Measurements from ENCODE around the gene ASPM.

DNA sequence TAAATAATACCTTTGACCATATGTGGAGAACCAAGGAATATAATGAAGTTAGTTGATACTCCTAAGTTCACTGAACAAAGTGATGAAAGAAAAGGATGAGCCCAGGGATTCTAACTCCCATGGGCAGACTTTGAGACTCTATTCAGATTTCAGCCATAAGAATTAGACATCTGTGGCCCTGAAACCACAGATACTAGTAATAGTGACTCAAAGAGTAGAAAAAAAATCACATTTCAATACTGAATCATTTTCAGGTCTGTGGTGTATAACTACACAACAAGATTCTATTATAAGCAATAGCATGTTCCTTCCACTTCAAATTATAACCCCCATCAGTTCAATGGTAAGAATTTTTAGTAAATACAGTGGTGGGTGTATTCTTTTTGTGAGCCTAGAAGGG lies 63.0 kb downstream of the ASPM start:
- no peak for TF ChIP-seq POLR2A (IDR thresholded peaks at IDR 0.05)
- TF ChIP-seq, protein P1, sequence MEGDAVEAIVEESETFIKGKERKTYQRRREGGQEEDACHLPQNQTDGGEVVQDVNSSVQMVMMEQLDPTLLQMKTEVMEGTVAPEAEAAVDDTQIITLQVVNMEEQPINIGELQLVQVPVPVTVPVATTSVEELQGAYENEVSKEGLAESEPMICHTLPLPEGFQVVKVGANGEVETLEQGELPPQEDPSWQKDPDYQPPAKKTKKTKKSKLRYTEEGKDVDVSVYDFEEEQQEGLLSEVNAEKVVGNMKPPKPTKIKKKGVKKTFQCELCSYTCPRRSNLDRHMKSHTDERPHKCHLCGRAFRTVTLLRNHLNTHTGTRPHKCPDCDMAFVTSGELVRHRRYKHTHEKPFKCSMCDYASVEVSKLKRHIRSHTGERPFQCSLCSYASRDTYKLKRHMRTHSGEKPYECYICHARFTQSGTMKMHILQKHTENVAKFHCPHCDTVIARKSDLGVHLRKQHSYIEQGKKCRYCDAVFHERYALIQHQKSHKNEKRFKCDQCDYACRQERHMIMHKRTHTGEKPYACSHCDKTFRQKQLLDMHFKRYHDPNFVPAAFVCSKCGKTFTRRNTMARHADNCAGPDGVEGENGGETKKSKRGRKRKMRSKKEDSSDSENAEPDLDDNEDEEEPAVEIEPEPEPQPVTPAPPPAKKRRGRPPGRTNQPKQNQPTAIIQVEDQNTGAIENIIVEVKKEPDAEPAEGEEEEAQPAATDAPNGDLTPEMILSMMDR (IDR thresholded peaks at IDR 0.05): no peak
- no peak for TF ChIP-seq POLR2AphosphoS5 (IDR thresholded peaks at IDR 0.05)

All from prostate gland (tissue), 2 donors.